OCI-LY3 (cell line): ENCODE results near the gene SRL.

ENCODE experiments used
- CTCF ChIP-seq: fragments of 200-600, 300-600 bp; sonication (generic); IDR thresholded peaks from 2 replicates; pipeline ENCODE4 v1.5.1; 2014; ENCODE audit warnings: antibody characterized with exemption, low read length, low read depth
- EZH2phosphoT487 ChIP-seq: fragments of 200-600 bp; shearing (Covaris generic); IDR thresholded peaks from 2 replicates; pipeline ENCODE4 v1.6.1; 2018; ENCODE audit warnings: antibody characterized with exemption, mixed run types, low read depth

GRCh38 chr16:4212934-4213296 lies 29.0 kb downstream of the SRL start:
- TF ChIP-seq CTCF, result no peak
- TF ChIP-seq EZH2phosphoT487, result no peak
